Activated CD4-positive, alpha-beta T cell treated with anti-CD3 and anti-CD28 coated beads, Interleukin-2, amount 50 U/mL, for 16 hours (primary cell): ENCODE results near the gene RAB7A.
"Not testable (repeated sequence)": the region's sequence is repeated elsewhere in the genome, so short reads cannot be mapped to it uniquely, and the experiment has no call there.

Experiments used
- DNase-seq: peaks from one replicate; pipeline ENCODE4 v3.0.0-alpha.2; 2020

The RAB7A gene

GRCh38 chr3:128760881-128761280 lies 34.9 kb downstream of the RAB7A start:
- DNase-seq, result no peak

- DNase-seq, result no peak
These were observed 35.4 kb downstream of the RAB7A start for GRCh38 chr3:128761392-128761791.

- peak; percentile 53 for DNase-seq
These were observed 38.0 kb downstream of the RAB7A start for GRCh38 chr3:128763967-128764366.

GRCh38 chr3:128764863-128765262 lies 38.9 kb downstream of the RAB7A start:
- no peak for DNase-seq

- DNase-seq, result no peak
These were observed 41.2 kb downstream of the RAB7A start for GRCh38 chr3:128767094-128767750.

GRCh38 chr3:128768471-128768870 lies 42.5 kb downstream of the RAB7A start:
- DNase-seq, result no peak

- DNase-seq, result no peak
These were observed 44.4 kb downstream of the RAB7A start for GRCh38 chr3:128770387-128770786.

- not testable (repeated sequence) for DNase-seq
These were observed 47.2 kb downstream of the RAB7A start for GRCh38 chr3:128773189-128773588.

- DNase-seq, result not testable (repeated sequence)
These were observed 47.6 kb downstream of the RAB7A start for GRCh38 chr3:128773592-128773991.

- no peak for DNase-seq
These were observed 49.3 kb downstream of the RAB7A start for GRCh38 chr3:128775241-128775640.

- DNase-seq, result no peak
These were observed 50.0 kb downstream of the RAB7A start for GRCh38 chr3:128775906-128776542.

GRCh38 chr3:128780101-128780837 lies 54.3 kb downstream of the RAB7A start:
- no peak for DNase-seq

- no peak for DNase-seq
These were observed 55.2 kb downstream of the RAB7A start for GRCh38 chr3:128781164-128781563.

- no peak for DNase-seq
These were observed 56.5 kb downstream of the RAB7A start for GRCh38 chr3:128782282-128783146.

GRCh38 chr3:128783774-128784173 lies 57.8 kb downstream of the RAB7A start:
- no peak for DNase-seq

GRCh38 chr3:128784232-128784631 lies 58.2 kb downstream of the RAB7A start:
- DNase-seq, result peak; percentile 49

GRCh38 chr3:128784843-128785242 lies 58.9 kb downstream of the RAB7A start:
- no peak for DNase-seq

- DNase-seq, result no peak
These were observed 60.5 kb downstream of the RAB7A start for GRCh38 chr3:128786434-128787020.

GRCh38 chr3:128787256-128788253 lies 61.6 kb downstream of the RAB7A start:
- DNase-seq, result peak; percentile 84

GRCh38 chr3:128788268-128788869 lies 62.4 kb downstream of the RAB7A start:
- no peak for DNase-seq
